Prostate gland (tissue), 2 donors: ENCODE results near the gene ZC3H15. TPM values are rescaled to one million over a fixed set of nuclear protein-coding genes. Genes with fewer than 3 reads are reported as not detected.
"Not testable (repeated sequence)": the region's sequence is repeated elsewhere in the genome, so short reads cannot be mapped to it uniquely, and the experiment has no call there.

ENCODE experiments used
- DNase-seq: peaks from one replicate; pipeline ENCODE4 v3.0.0-alpha.2; 2019; ENCODE audit warnings: low spot score
- H3K27ac ChIP-seq, 2 donors: fragments of 200-600 bp; sonication (generic); 2 replicates each; pipeline ENCODE4 v1.5.1; 2017 to 2019
- H3K27me3 ChIP-seq: fragments of 200-600 bp; sonication (generic); replicated peaks from 2 replicates; pipeline ENCODE4 v1.5.1; 2019; ENCODE audit not compliant: insufficient read depth
- H3K36me3 ChIP-seq, 2 donors: fragments of 200-600 bp; sonication (generic); 1 replicate in 1 of 2; 2 replicates in 1 of 2; pipeline versions ENCODE4 v1.5.1 to v1.8.1; 2017 to 2019
- H3K4me1 ChIP-seq: fragments of 200-600 bp; sonication (generic); replicated peaks from 2 replicates; pipeline ENCODE4 v1.5.1; 2019
- H3K4me3 ChIP-seq, 2 donors: fragments of 200-600 bp; sonication (generic); 2 replicates each; pipeline ENCODE4 v1.5.1; 2017 to 2019
- H3K9me3 ChIP-seq: fragments of 200-600 bp; sonication (generic); 2 replicates; pipeline ENCODE4 v1.5.1; 2017
- CTCF ChIP-seq, 4 experiments: fragments of 200-600 bp in 2 of 4; fragments of 450-650 bp in 2 of 4; sonication (generic) in 2 of 4; IDR thresholded peaks; 1 replicate in 3 of 4; 2 replicates in 1 of 4; pipeline ENCODE4 v1.5.1; 2016 to 2019; ENCODE audit warnings: antibody characterized with exemption in 4 of 4, mild to moderate bottlenecking in 2 of 4, moderate library complexity in 2 of 4
- POLR2A ChIP-seq: fragments of 450-650 bp; IDR thresholded peaks from one replicate; pipeline ENCODE4 v1.6.1; 2016; ENCODE audit warnings: antibody characterized with exemption, mild to moderate bottlenecking
- POLR2AphosphoS5 ChIP-seq: sonication (generic); formaldehyde crosslinking; IDR thresholded peaks from one replicate; pipeline ENCODE4 v1.6.1; 2017; ENCODE audit warnings: antibody characterized with exemption
- WGBS: methylation state at CpG from one replicate; pipeline ENCODE4 v1.1.5; 2018; 5-methylcytosine and 5-hydroxymethylcytosine counted together
- intact Hi-C: fragments of 100-400 bp; cut with DNase I; formaldehyde crosslinking; loops from one replicate; pipeline ENCODE4 v1.14.2; 2022
- total RNA-seq, 2 donors: library from RNA; depleted of rRNA; stranded (reverse); fragments of >200 nt; gene quantifications; one replicate each; pipeline ENCODE4 v1.1.0, GENCODE V29; 2016

The ZC3H15 gene
- total RNA-seq, 2 donors from 2014 or later: 44.6 to 45.3 TPM

GRCh38 chr2:186517090-186517489, 31.0 kb downstream of the ZC3H15 start:
- no peak overlapping the region for H3K4me3 ChIP-seq
- DNase-seq: no peak
- H3K4me1 ChIP-seq: no peaks in the 10 kb centered on the region
- no peaks in the 10 kb centered on the region for H3K36me3 ChIP-seq
- H3K9me3 ChIP-seq: no peaks in the 10 kb centered on the region
- intact Hi-C loops: no loop called here
- TF ChIP-seq CTCF (IDR thresholded peaks at IDR 0.05): no peak
- no peak for TF ChIP-seq POLR2AphosphoS5
- TF ChIP-seq POLR2A: no peak
- no peaks in the 10 kb centered on the region for H3K27me3 ChIP-seq
- H3K27ac ChIP-seq: no peak overlapping the region

- Histone ChIP-seq H3K27ac (no peak overlapping the region), H3K27me3 (no peaks in the 10 kb centered on the region), H3K36me3 (no peaks in the 10 kb centered on the region), H3K9me3 (no peaks in the 10 kb centered on the region), H3K4me3 (no peak overlapping the region), H3K4me1 (no peaks in the 10 kb centered on the region)
- no peak for DNase-seq
- intact Hi-C loops: no loop called here
- WGBS: 63% methylated on average over 4 of the region's 4 CpGs
- TF ChIP-seq CTCF (IDR thresholded peaks at IDR 0.05) (no peak), POLR2AphosphoS5 (no peak), POLR2A (no peak)
Measured at GRCh38 chr2:186518291-186518690, 32.2 kb downstream of the ZC3H15 start.

DNA sequence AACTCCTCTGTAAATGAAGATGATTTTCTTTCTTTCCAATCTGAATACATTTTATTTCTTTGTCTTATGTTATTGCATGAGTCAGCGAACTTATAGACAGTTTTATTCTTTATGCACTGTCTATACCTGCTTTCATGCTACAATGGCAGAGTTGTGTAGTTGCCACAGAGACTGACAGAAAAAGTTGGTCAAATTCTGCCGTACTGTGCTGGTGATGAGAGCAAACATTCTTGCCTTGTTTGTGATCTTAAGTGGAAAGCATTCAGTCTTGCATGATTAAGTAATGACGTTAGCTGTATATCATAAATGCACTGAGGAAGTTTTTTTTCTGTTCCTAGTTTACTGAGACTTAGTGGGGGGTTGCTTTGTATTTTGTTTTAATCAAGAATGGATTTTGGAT, 32.9 kb downstream of the ZC3H15 start:
- intact Hi-C loops: no loop called here

DNA sequence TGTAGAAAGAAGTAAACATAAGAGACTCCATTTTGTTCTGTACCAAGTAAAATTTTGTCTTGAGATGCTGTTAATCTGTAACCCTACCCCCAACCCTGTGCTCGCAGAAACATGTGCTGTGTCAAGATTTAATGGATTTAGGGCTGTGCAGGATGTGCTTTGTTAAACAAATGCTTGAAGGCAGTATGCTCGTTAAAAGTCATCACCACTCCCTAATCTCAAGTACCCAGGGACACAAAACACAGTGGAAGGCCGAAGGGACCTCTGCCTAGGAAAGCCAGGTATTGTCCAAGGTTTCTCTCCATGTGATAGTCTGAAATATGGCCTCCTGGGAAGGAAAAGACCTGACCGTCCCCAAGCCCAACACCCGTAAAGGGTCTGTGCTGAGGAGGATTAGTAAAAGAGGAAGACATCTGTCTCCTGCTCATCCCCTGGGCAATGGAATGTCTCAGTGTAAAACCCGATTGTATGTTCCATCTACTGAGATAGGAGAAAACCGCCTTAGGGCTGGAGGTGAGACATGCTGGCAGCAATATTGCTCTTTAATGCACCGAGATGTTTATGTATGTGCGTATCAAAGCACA, 35.6 kb downstream of the ZC3H15 start:
- DNase-seq, H3K27me3 ChIP-seq, intact Hi-C loops, H3K36me3 ChIP-seq, H3K9me3 ChIP-seq, H3K27ac ChIP-seq, H3K4me3 ChIP-seq, H3K4me1 ChIP-seq: not testable (repeated sequence)
- WGBS: 58% methylated on average over 9 of the region's 9 CpGs

More for the DNA sequence above, 32.9 kb downstream of the ZC3H15 start:
- no peaks in the 10 kb centered on the region for H3K4me1 ChIP-seq
- H3K27ac ChIP-seq: no peak overlapping the region
- WGBS: 66% methylated on average over 3 of the region's 3 CpGs
- H3K4me3 ChIP-seq: no peak overlapping the region
- no peaks in the 10 kb centered on the region for H3K36me3 ChIP-seq
- no peak for TF ChIP-seq CTCF (IDR thresholded peaks at IDR 0.05)
- no peak for TF ChIP-seq POLR2A
- no peak for TF ChIP-seq POLR2AphosphoS5
- no peaks in the 10 kb centered on the region for H3K9me3 ChIP-seq
- H3K27me3 ChIP-seq: no peaks in the 10 kb centered on the region
- no peak for DNase-seq

DNA sequence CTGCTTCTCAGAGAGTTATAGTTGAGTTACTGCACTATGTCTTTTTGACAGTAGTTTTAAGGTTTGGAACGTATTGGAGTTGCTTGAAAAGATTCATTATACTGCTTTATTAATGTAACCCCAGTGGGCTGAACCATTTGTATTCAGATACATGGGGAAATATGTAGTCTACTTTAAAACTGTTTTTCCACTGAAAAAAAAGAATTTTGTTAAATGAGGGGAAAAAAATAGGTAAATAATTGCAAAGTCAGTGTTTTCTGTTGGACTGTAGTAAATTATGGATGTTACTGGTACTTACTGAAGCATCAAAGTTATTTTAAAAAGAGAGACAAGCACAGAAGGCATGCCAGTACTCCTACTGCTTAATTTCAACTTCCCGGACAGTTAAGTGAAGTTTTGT, 36.4 kb downstream of the ZC3H15 start:
- DNase-seq: no peak
- WGBS: 76% methylated on average over 2 of the region's 2 CpGs
- Histone ChIP-seq H3K9me3 (no peaks in the 10 kb centered on the region), H3K27ac (no peak overlapping the region), H3K4me3 (no peak overlapping the region), H3K27me3 (no peaks in the 10 kb centered on the region), H3K36me3 (no peaks in the 10 kb centered on the region), H3K4me1 (no peaks in the 10 kb centered on the region)
- TF ChIP-seq POLR2AphosphoS5 (no peak), POLR2A (no peak), CTCF (IDR thresholded peaks at IDR 0.05) (no peak)
- intact Hi-C loops: no loop called here
